ENCODE measurements around the gene NFYC.

Gene NFYC

GRCh38 chr1:40691538-40692428 is at the start of gene NFYC:
TSS of gene NFYC (plus strand) at chr1:40691704. CDS start at chr1:40738844, 47,140 bp downstream.
- in situ Hi-C loops (cut with MboI; ENCODE audit: low sequenced_read_pairs), result no loop called here

DNA sequence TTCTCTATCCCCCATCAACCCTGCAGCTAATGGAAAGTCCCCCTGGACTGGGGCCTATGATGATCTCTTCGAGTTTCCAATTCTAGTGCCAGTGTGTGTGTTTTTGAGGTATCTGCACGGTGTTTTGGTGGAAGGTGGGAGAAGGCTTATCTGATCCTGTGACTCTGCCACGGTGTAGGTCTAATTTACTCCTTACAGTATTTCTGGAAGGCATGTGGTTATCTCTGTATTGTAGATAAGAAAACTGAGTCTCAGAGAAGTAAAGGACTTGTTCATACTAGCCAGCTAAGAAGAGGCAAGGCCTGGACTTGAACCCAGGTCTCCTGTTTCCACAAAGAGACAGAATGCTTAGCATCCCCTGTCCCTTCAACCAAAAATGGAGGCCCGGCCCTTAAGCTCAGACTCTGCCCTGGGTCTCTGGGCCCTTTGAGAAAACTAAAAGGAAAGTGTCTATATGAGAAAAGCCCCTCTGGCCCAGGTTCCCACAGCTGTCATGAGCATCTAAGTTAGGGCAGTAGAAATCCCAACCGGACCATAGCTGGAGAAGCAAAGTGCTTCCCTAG is 46.3 kb upstream of the NFYC start:
- in situ Hi-C loops (cut with MboI; ENCODE audit: low sequenced_read_pairs), result no loop called here

DNA sequence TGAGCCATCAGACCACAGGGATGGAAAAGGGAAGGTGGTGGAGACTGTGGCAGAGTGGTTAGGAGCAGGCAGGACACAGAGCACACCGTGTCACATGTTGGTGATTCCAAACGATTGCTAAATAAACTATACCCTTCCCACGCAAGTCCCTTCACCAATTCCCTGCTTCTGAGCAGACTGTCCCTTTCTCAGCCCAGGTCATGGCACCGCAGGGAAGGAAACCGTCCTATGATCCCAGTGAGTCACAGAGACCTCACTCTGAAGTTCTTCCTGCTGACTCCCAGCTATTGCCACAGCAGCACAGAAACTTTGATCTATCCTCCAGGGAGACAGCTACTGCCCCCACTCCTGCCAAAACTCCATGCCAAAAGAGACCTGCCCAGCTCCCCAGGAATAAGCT is 45.2 kb upstream of the NFYC start:
- in situ Hi-C loops (cut with MboI; ENCODE audit: low sequenced_read_pairs), result no loop called here

DNA sequence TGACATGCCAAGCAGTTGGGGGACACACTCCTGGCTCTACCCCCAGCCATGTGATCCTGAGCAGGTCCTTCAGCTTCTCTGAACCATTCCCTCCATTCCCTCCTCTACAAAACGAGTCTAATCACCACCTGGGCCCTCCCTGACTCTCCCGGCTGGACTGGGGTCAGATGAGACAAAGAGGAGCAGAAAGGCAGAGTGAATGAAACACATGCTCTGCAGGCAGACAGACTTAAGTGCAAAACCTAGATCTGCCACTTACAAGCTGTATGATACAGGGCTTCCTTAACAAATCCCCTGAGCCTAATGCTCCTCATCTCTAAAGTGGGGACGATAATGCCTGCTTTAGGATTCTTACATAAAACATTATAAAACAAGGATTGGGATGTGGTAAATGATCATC is 43.3 kb upstream of the NFYC start:
- in situ Hi-C loops (cut with MboI; ENCODE audit: low sequenced_read_pairs), result no loop called here

DNA sequence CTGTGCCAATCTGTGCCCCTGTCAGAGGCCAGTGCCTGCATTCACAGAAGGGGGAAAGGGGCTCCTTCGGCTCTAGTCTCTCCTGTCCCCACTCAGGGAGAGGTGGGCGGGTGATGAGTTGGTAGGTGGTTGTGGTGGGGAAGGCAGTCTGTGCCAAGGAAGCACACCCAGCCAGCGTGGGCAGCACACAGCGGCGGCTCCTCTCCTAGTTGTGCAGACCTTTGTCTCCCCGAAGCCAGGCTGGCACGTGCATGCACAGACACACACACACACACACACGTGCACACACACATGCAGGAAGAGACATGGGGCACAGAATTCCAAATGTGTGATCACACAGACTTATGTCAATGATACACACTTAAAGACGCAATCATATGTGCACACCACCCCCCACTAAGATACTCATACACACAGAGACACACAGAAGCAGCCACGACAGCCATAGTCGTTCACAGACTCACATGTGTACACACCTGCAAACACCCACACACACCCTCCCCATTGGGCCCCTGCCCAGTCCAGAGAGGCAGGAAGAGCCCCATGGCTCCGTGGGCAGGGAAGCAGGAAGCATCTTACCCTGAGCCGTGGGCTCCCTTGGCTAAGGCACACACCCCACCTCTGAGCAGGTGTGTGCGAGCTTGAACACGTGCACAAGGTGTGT is 42.4 kb upstream of the NFYC start:
- in situ Hi-C loops (cut with MboI; ENCODE audit: low sequenced_read_pairs), result no loop called here

GRCh38 chr1:40649592-40649930 is 41.9 kb upstream of the NFYC start:
- in situ Hi-C loops (cut with MboI; ENCODE audit: low sequenced_read_pairs), result no loop called here

GRCh38 chr1:40650075-40650474 is 41.4 kb upstream of the NFYC start:
- in situ Hi-C loops (cut with MboI; ENCODE audit: low sequenced_read_pairs), result no loop called here

DNA sequence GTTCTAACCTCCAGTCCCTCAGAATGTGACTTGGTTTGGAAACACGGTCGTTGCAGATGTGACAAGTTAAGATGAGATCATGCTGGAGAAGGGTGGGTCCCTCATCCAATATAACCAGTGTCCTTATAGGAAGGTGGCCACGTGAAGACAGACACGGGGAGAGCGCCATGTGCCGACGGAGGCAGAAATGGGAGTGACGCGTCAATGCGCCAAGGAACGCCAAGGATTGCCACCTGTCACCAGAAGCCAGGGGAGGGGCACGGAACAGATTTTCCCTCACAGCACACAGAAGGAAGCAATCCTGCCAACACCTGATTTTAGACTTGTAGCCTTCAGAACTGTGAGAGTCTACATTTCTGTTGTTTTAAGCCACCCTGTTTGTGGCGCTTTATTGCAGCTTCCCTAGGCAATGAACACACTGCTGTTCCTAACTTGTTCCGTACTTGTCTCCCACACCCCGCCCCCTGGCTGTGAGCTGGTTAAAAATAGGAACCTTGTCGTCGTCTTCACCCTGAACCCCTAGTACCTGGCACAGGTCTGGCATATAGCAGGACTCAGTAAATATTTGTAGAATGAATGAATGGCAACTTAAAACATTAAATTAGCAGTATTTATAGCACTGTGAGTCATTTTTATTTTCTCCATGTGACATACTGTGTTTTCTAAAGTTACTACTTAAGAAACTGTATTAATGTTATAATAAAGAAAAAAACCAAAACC is 40.2 kb upstream of the NFYC start:
- in situ Hi-C loops (cut with MboI; ENCODE audit: low sequenced_read_pairs), result no loop called here

DNA sequence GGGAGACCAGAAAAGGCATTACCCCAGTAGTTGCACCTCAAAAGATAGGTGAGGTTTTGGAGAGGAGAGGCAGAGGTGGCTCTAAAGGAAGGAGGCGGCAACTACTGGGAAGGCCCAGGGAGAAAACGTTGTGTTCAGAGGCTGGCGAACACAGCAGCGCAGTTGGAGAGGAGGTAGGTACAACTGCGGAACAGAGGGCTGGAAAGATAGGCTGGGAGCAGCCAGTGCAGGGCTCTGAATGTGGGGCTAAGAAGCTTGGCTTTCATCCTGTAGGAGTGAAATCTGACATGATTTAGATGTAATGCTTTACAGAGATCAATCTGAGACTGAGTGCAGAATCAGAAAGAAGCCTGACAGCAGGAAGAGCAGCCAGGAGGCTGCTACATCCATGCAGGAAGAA is 39.0 kb upstream of the NFYC start:
- in situ Hi-C loops (cut with MboI; ENCODE audit: low sequenced_read_pairs), result no loop called here

DNA sequence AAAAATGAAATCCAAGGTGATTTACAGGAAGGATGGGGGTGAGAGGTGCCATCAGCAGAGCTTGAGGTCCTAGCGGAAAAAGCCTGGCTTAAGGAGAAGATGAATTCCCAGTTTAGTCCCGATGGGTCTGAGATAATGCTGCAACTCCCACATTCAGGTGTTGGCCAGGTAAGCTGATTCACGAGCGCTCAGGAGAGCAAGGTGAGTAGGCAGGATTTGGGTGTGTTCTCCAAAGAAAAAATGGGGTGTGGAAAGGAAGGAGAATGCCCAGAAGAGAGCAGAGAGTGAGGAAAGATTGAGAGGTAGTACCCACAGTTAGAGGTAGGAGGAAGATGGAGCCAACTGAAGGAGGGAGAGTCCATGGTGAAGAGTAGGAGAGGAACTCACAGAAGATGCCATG is 38.5 kb upstream of the NFYC start:
- in situ Hi-C loops (cut with MboI; ENCODE audit: low sequenced_read_pairs), result no loop called here

DNA sequence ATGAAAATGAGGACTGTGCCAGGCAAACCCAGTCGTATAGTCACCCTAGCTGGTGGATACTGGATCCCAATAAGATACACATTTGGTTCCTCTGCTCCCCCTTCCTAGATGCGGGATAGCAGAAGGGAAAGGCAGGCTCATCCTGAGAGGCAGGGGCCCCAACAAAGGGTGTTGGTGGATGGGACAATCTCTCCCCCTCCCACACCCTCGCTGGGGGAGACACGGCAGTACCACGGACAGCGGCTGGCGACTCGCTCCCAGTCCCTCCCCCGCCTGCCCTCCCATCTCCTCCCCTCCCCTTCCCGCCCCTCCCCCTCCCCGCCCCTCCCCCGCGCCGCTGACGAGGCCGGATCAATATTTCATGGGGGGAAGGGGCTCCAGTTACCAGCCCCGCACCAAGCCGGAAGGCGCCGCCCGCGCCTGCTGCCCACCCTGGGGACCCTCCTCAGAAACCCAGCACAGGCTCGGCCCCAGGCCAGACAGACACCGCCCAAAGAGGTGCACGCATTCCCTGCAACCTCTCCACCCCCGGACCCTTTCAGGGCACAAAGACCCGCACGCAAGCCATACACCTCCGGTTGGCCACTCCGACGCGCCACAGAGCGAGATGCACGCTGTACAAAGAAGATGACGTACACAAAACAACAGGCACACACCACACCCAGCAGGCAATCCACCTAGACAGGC is 37.5 kb upstream of the NFYC start:
- in situ Hi-C loops (cut with MboI; ENCODE audit: low sequenced_read_pairs), result no loop called here

- in situ Hi-C loops (cut with MboI; ENCODE audit: low sequenced_read_pairs), result no loop called here
Measured at GRCh38 chr1:40657046-40657445, 34.5 kb upstream of the NFYC start.

DNA sequence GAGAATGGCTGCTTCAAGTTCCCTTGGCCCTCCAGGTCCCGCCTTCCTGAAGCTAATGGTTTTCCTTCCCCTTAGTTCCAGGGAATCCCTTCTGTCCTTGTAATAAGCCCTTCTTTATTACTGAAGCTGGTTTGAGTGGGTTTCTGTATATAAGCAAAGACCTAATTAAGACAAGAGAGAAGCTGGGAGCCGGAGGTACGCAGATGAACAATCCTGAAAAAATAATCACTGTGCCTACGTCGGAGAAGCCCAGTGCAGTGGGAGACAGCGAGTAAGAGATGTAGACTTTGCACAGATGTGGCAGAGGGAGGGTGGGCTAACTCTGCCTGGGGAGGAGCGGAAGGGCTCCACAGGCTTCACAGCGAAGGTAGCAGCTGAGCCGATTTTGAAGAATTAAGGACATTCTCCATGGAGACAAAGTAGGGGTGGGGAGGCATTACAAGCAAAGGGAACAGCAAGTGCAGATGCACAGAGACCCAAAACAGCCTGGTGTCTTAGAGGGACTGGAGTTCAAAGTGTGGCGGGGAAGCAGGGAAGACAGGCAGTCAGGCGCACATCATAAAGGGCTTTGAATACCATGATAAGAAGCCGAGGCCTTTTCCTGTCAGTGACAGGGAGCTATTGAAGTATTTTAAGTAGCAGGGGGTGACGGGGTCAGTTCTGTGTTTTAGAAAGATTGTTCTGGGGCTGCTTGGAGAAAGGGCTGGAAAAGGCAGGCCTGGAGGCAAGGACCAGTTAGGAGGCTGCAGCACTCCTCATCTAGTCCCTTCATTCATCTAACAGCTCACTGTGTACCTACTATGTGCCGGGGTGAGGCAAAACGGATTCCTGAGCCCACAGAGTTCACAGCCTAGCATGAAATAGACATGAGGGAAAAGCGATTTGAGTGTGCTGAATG is 32.5 kb upstream of the NFYC start:
- in situ Hi-C loops (cut with MboI; ENCODE audit: low sequenced_read_pairs), result no loop called here

- in situ Hi-C loops (cut with MboI; ENCODE audit: low sequenced_read_pairs), result no loop called here
Measured at GRCh38 chr1:40659649-40659947, 31.9 kb upstream of the NFYC start.

DNA sequence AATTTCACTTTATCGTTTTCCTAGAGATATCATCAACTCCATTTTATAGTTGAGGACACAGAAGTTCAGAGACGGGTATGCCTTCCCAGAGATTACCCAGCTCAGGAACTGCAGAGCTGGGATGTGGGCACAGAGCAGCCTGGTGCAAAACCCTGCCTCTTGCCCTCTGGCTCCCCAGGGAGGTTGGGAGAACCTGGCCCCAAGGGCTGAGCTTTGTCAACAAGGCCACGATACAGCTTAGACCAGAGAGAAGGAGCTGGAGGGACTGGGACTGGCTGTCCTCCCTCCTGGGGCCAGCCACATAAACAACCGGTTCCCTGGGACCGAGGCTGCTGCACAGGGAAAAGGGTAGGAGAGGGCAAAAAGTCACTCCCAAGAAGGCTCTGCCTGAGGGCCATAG is 29.8 kb upstream of the NFYC start:
- in situ Hi-C loops (cut with MboI; ENCODE audit: low sequenced_read_pairs), result no loop called here

- in situ Hi-C loops (cut with MboI; ENCODE audit: low sequenced_read_pairs), result no loop called here
Measured at GRCh38 chr1:40662151-40662550, 29.4 kb upstream of the NFYC start.

DNA sequence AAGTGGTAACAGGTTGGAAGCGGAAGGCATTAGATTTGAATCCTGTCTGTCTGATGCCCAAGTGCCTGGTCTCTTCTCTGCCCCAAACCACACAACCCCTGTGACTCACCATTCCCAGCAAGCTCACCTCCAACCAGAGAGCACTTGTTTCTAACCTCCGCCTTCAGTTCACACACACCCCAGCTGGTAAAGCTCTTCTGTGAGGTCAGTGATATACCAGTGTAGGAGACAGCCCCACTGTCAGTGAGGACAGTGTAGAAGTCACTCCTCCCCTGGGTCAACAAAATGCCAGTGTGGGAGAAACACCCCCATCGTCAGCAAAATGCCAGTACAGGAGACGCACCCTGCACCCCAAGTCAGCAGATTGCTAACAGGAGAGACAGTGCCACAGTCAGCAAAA is 28.6 kb upstream of the NFYC start:
- in situ Hi-C loops (cut with MboI; ENCODE audit: low sequenced_read_pairs), result no loop called here

DNA sequence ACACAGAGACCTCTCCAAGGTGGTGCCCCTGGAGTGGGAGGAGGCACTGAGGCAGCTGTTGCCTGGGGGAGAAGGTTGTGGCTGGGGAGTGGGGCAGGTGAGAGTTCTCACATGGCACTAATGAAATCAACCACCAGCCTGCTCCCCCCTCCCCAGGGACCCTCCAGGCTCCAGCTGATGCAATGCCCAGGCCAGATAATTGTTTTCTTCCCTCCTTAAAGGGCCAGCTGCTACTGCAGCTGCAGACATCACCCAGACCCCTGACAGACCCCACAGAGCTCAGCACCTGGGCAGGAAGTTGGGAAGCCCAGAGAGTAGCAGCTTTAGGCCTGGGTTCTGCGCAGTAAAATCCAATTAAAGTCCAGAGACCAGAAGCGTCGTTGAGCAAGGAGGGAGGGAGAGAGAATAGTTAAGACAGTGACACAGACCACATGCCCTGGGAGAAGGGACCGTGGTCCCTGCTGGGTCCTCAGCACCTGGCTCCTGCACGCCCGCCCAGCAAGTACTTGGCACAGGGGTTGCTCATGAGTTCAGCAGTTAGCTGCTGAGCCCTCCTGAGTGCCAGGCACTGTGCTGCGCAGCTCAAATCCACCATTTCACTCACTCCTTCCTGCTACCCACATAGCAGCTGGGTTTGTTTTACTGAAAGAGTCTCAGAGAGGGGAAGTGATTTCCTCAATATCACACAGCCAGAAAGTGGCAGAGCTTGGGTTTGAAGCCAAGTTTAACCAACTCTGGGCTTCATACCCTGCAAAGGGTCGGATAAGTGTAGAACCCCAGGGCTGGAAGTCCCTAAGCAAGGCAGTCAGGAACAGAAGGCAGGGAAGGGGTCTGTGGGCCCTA is 28.0 kb upstream of the NFYC start:
- in situ Hi-C loops (cut with MboI; ENCODE audit: low sequenced_read_pairs), result no loop called here

- in situ Hi-C loops (cut with MboI; ENCODE audit: low sequenced_read_pairs), result no loop called here
Measured at GRCh38 chr1:40664167-40664537, 27.4 kb upstream of the NFYC start.

All from HL-60/S4 treated with phorbol 12-myristate 13-acetate at 8.2 ng/mL for 4 days and 3 days (cell line).